ENCODE results near the gene TMOD2. TPM values are rescaled to one million over a fixed set of nuclear protein-coding genes. Genes with fewer than 3 reads are reported as not detected.

TMOD2 gene
- total and polyA plus RNA-seq, 2 of the 8 experiments (the other 6 are each of a cell fraction or from before 2014, with no cell fraction given) = 0.80 to 6.5 TPM

DNA sequence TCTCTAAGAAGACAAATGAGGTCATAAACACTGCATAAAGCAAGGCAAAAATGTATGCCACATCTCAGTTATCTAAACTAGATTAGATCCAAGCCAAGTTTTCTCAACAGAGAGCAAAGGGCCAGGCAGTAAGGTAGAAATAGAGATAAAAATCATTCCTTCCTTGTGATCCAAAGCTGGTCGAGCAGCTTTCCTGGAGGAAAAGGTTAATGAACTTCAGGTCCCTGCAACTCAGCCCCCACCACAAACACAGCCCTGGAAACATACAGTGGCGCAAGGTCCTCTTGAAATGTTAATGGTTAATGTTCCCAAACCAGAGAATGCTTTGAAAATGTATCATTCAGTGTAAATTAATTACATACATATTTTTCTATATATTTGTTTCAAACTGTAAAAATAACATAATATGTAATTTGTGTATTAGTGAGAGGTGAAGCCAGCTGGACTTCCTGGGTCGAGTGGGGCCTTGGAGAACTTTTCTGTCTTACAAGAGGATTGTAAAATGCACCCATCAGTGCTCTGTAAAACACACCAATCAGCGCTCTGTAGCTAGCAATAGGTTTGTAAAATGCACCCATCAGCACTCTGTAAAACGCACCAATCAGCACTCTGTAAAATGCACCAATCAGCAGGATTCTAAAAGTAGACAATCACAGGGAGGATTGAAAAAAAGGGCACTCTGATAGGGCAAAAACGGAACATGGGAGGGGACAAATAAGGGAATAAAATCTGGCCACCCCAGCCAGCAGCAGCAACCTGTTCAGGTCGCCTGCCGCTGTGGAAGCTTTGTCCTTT, 31.0 kb upstream of the TMOD2 start:
- DNase-seq (ENCODE audit: low read depth in 1 of 2, low spot score in 2 of 2) = no peak
- Histone ChIP-seq H3K9me3 (ENCODE audit: insufficient read depth in 2 of 2, low read depth in 1 of 2, low read length in 1 of 2) (no peaks in the 10 kb centered on the region), H3K23ac (ENCODE audit: insufficient read length) (no peak overlapping the region), H3K14ac (ENCODE audit: insufficient read length) (no peak overlapping the region), H3K4me1 (replicated peaks in 1 of 4; ENCODE audit: control insufficient read depth in 3 of 4, insufficient read depth in 4 of 4, low read length in 3 of 4) (peaks cover 0 to 3% (median 0%) of the 10 kb centered on the region in 4 experiments; a peak in 1 of 7 replicates), H2BK20ac (ENCODE audit: low read length) (no peak overlapping the region), H3K79me1 (ENCODE audit: low read depth, low read length) (no peaks in the 10 kb centered on the region), H3K4me3 (ENCODE audit: extremely low read depth in 1 of 4, insufficient read depth in 2 of 4, low read depth in 3 of 4, low read length in 4 of 4) (no peak overlapping the region), H4K5ac (ENCODE audit: insufficient read length, low read depth, low read length) (no peak overlapping the region), H3K4me2 (ENCODE audit: insufficient read depth in 1 of 2, low read depth in 2 of 2, low read length in 2 of 2) (no peak overlapping the region), H3K9ac (replicated peaks in 1 of 4; ENCODE audit: extremely low read depth in 1 of 4, low read depth in 3 of 4, low read length in 3 of 4) (no peak overlapping the region), H4K8ac (ENCODE audit: extremely low read depth, insufficient read depth, low read length) (no peak overlapping the region), H3K79me2 (ENCODE audit: control insufficient read depth in 1 of 2, insufficient read depth in 2 of 2, low read length in 2 of 2) (no peaks in the 10 kb centered on the region), H3K27me3 (replicated peaks in 1 of 4; ENCODE audit: control insufficient read depth in 3 of 4, extremely low read depth in 1 of 4, insufficient read depth in 3 of 4, low read length in 3 of 4) (no peaks in the 10 kb centered on the region), H3K56ac (replicated peaks; ENCODE audit: insufficient read length, low read depth, low read length) (no peak overlapping the region), H4K20me1 (replicated peaks in 1 of 2; ENCODE audit: control insufficient read depth in 1 of 2, insufficient read depth in 2 of 2, low read length in 2 of 2) (no peaks in the 10 kb centered on the region), H2BK12ac (ENCODE audit: low read depth, low read length) (no peak overlapping the region), H4K91ac (replicated peaks; ENCODE audit: insufficient read length, low read length) (no peak overlapping the region), H3K23me2 (ENCODE audit: low read depth, low read length) (no peaks in the 10 kb centered on the region), H2AFZ (ENCODE audit: low read length) (no peak overlapping the region), H3K36me3 (ENCODE audit: control insufficient read depth in 2 of 4, insufficient read depth in 4 of 4, low read length in 3 of 4) (no peaks in the 10 kb centered on the region; a peak in 1 of 8 replicates), H3K4ac (replicated peaks; ENCODE audit: insufficient read length, low read depth, low read length) (no peak overlapping the region), H2BK15ac (ENCODE audit: low read length) (no peak overlapping the region), H2BK120ac (replicated peaks; ENCODE audit: low read depth, low read length) (no peak overlapping the region), H3K18ac (ENCODE audit: extremely low read depth, low read length) (no peak overlapping the region), H2BK5ac (ENCODE audit: low read depth, low read length) (no peak overlapping the region), H3K27ac (ENCODE audit: low read depth, low read length) (no peak overlapping the region), H2AK5ac (ENCODE audit: low read depth, low read length) (no peak overlapping the region)
- FAIRE-seq = no peak
- TF ChIP-seq HDAC6 (IDR thresholded peaks at IDR 0.05; ENCODE audit: low read depth, low read length) (no peak), POU5F1 (IDR thresholded peaks at IDR 0.05; ENCODE audit: low read depth, low read length) (no peak)
- 84% methylated on average over 8 of the region's 8 CpGs; no CpG with 5 or more reads in 1 of the 2 experiments for WGBS, 2 experiments (ENCODE audit: extremely low coverage in 1 of 2, insufficient coverage in 1 of 2, insufficient read length in 1 of 2, insufficient replicate concordance in 2 of 2, low coverage in 1 of 2, low lambda C conversion rate in 2 of 2, missing lambda C conversion rate in 1 of 2)
- CTCF ChIA-PET (ENCODE audit: partially characterized antibody) = interaction anchor here (0.8 to 1.8 kb wide), 3 partner anchors 15 to 70 kb away, joined by 3 to 7 read pairs (median 4); no protein-coding TSS in a partner anchor
- POLR2A ChIA-PET (ENCODE audit: partially characterized antibody) = interaction anchor here (1.2 kb wide), 1 partner anchor 18 kb away, joined by 3 read pairs; the partner anchor contains the start of gene LYSMD2

Measured in H1 (cell line).